GM19239 (cell line): ENCODE data around the gene PROKR1.
A peak's percentile ranks its signal among the peaks of the same experiment; 100 is the strongest.
"Not testable (repeated sequence)": the region's sequence is repeated elsewhere in the genome, so short reads cannot be mapped to it uniquely, and the experiment has no call there.

Experiments
- DNase-seq: peaks from one replicate; pipeline ENCODE4 v3.0.0; 2011; ENCODE audit warnings: low spot score; ENCODE audit not compliant: insufficient read length
- FAIRE-seq: peaks from 2 replicates; lab custom pipeline; 2011; peaks lifted over from hg19 to GRCh38; lab: Jason Lieb, UNC

The PROKR1 gene

DNA sequence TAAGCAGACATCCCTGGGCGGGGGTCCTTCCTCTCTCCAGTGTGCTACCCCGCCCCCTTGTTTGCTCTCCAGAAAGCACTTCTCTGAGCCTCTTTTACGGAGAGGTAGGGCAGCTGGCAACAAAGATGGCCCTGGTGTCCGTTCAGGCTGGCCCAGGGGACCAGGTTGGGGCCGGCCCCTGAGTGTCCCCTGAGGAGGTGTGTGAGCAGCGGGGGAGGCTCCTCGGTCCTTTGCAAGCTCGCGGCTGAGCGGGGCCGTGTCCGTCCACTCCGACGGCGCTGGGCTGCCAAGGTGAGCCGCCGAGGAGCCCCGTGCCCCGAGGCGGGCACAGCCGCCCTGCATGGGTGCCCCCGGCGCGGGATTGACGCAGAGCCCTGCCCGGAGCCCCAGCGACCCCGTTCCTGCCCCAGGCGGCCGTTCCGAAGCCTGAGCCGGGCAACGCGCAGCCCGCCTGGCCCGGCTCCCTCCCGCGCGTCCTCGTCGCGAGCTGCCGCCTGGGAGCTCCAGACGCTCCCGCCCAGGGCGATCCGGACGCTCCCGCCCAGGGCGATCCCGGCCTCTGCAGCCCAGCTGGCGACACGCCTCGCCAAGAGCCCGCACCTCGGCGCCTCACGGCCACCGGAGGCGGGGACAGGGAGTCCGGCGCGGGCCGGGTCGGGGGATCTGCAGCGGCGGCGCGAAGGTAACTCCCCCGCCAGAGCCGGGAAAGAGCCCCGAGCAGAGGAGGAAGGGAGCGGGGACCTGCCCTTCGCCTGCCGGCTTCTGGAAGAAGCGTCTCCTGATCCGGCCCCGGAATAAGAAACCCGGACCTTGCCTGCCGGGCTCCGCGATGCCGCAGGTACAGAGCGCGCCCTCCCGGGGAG, at the start of gene PROKR1:
Gene PROKR1, plus strand, starts transcription at position 569 of the 863 bp plus-strand sequence. CDS start 2,243 bp downstream, outside the sequence.
- DNase-seq: no peak
- no peak for FAIRE-seq

GRCh38 chr2:68594041-68594440, 49.3 kb upstream of the PROKR1 start:
- FAIRE-seq: no peak
- DNase-seq: no peak

- FAIRE-seq (peak; percentile 80), DNase-seq (peak; percentile 15)
These were observed 48.5 kb upstream of the PROKR1 start for GRCh38 chr2:68594674-68595492.

DNA sequence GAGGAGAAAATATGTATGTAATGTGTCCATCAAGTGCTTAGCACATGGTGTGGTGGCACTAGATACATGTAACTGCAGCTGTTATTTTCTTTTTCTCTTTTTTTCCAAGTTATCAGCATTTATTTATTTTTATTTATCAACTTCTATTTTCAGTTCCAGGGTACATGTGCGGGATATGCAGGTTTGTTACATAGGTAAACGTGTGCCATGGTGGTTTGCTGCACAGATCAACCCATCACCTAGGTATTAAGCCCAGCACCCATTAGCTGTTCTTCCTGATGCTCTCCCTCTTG, 47.9 kb upstream of the PROKR1 start:
- FAIRE-seq: not testable (repeated sequence)

GRCh38 chr2:68600495-68600894, 42.9 kb upstream of the PROKR1 start:
- FAIRE-seq, DNase-seq: not testable (repeated sequence)

More for the DNA sequence above, 47.9 kb upstream of the PROKR1 start:
- not testable (repeated sequence) for DNase-seq

DNA sequence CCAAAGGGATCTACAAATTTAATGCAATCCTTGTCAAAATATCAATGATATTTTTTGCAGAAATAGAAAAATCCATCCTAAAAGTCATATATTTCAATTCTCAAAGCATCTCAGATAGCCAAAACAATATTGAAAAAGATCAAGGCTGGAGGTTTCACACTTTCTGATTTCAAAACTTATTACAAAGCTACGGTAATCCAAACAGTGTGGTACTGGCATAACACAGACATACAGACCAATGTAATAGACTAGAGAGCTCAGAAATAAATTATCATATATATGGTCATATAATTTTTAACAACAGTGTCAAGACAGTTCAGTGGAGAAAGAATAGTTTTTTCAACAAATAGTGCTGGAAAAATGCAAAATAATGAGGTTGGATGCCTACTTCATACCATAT, 40.3 kb upstream of the PROKR1 start:
- FAIRE-seq: no peak
- no peak for DNase-seq

DNA sequence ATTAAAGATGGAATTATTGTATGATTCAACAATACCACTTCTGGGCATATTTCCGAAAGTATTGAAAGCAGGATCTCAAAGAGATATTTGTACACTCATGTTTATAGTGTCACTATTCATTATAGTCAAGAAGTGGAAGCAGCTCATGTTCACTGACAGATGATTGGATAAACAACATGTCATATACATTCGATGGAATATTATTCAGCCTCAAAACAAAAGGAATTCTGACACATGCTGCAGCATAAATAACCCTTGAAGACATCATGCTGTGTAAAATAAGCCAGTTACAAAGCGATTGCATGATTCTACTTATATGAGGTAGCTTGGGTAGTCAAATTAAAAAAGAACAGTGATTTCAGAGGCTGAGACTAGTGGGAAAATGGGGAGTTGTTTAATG, 39.3 kb upstream of the PROKR1 start:
- DNase-seq: no peak
- FAIRE-seq: no peak

GRCh38 chr2:68605939-68606338, 37.4 kb upstream of the PROKR1 start:
- DNase-seq: no peak
- no peak for FAIRE-seq

- no peak for DNase-seq
- no peak for FAIRE-seq
These were observed 36.6 kb upstream of the PROKR1 start for GRCh38 chr2:68606759-68607158.

DNA sequence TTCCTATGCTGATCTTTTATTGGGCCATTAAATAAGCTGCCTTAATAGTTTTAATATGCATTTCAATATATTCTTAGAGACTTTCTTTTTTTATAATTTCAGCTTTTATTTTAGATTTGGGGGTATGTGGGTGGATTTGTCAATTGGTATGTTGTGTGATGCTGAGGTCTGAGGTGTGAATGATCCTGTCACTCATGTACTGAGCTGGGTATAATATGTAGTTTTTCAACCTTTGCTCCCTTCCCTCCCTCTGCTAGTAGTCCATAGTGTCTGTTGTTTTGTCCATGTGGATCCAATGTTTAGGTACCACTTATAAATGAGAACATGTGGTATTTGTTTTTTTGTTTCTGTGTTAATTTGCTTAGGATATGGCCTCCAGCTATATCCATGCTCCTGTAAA, 35.5 kb upstream of the PROKR1 start:
- DNase-seq: no peak
- FAIRE-seq: no peak

DNA sequence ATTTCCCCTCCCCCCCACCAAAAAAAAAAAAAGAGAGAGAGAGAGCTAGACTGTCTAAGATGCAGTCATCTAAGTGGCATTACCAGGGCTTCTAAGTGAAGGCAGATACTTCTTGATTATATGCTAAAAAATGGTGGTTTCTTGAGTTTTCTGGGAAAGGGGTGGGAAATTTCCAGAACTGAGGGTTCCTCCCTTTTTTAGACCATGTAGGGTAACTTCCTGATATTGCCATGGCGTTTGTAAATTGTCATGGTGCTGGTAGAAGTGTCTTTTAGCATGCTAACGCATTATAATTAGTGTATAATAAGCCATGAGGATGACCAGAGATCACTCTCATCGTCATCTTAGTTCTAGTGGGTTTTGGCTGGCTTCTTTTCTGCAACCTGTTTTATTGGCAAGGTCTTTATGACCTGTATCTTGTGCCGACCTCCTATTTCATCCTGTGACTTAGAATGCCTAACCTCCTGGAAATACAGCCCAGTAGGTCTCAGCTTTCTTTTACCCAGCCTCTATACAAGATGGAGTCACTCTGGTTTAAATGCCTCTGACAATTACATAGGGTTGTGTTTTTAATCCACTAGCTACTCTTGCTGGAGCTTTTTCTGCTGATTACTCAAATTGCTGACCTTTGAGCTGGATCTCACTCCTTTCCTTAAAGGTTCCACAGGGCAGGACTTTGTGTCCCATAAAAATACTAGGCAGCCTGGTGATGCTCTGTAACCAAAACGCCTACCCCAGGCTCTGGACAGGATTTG, 30.4 kb upstream of the PROKR1 start:
- DNase-seq (no peak), FAIRE-seq (no peak)

DNA sequence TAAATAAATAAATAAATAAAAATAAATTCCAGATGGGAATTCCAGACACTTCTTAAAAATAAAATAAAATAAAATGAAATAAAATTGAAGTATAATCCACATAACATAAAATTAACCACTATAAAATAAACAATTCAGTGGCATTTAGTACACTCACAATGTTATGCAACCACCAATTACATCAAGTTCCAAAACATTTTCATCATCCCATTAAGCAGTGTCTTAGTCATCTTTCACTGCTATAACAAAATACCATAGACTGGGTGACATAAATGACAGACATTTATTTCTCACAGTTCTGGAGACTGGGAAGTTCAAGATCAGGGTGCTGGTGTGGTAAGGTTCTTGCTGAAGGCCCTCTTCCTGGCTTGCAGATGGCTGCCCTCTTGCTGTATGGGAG, 22.6 kb upstream of the PROKR1 start:
- DNase-seq (no peak), FAIRE-seq (no peak)

- no peak for DNase-seq
- no peak for FAIRE-seq
These were observed 19.6 kb upstream of the PROKR1 start for GRCh38 chr2:68623820-68624219.

DNA sequence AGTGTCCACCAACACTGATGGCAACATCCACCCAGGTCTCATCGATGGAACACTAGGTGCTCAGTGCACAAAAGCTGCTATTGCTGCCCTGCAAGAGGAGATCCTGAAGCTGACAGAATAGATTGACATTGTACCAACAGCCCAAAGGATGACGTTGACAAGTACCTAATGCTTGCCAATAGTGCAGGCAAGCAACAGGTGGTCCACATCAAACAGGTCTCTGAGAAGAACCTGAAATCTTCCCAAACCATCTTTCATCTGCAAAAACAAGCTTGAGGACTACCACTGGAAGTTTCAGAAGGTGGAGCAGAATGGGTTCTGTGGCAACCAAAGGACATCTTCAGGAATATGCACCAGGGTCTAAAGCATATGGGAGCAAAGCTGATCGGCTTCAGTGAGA, 15.8 kb upstream of the PROKR1 start:
- FAIRE-seq: no peak
- no peak for DNase-seq

DNA sequence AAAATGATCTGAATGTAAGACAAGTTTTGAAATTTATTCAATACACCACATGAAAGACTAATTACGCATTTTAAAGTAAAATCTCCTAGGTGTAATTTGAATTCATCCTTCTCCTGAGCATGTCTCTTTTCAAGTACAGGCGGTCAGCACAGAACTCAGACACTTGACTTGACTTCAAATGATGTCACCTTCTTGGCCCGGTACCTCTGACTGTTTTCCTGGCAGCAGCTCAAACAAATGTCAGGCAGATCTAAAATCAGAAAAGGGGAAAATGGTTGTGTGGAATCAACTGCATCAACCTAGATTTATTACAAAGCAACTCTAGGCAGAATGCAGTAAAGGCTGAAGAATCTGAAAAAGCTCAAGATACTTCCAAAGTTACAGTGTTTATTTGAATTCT, 11.4 kb upstream of the PROKR1 start:
- no peak for DNase-seq
- no peak for FAIRE-seq

- DNase-seq (no peak), FAIRE-seq (no peak)
These were observed 6.3 kb upstream of the PROKR1 start for GRCh38 chr2:68637047-68637446.

GRCh38 chr2:68643874-68644485, 601 bp downstream of the PROKR1 start:
- DNase-seq (no peak), FAIRE-seq (no peak)

DNA sequence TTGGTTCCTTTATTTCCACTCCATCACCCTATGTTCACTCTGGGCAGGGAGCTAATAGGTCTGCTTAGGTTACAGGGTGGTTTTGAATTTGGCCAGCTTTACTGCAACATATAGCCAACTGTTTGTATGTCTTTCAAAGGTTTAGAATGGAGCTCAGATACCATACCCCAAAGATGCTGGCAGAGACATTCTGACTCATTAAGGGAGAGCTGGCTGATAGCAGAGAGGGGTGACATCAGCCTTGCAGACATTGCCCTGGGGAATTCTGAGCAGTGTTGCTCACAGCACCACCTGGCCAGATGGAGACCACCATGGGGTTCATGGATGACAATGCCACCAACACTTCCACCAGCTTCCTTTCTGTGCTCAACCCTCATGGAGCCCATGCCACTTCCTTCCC, 2.1 kb downstream of the PROKR1 start:
- DNase-seq (no peak), FAIRE-seq (no peak)

DNA sequence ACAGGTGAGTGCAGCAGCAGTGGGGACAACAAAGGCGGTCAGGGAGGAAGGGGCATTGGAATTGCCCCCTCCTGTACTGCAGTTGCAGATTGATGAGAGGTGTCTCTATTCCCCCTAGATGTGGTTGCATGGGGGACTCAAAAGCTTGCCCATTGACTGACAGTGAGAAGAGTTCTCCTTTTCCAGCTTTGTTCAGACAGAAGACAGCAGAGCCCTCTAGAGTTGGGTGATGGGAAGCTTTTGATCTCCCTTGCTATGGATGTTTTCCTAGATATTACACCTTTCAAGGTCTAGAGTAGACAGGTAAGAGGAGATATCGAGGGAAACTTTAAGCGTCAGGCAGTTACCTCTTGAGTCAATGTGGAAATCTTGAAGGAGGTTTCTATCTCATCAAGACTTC, 2.9 kb downstream of the PROKR1 start:
- FAIRE-seq: no peak
- DNase-seq: no peak

DNA sequence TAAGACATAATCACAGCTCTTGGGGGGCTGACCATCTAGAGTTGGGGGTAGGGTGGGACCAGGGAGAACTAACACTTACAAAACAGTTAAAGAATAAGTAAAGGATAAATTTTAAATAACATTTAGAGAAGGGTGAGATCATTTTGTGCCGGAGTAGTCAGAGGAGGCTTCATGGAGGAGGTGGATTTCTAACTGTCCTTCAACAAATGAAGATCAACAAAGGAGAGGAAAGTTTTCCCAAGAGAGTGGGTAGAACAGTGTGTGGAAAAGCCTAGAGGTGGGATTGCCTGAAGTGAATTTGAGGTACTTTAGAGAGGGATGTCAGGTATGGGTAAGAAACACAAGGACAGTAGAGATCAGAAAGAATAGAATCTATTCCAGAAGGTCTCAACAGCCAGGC, 7.3 kb downstream of the PROKR1 start:
- no peak for DNase-seq
- FAIRE-seq: no peak
